SK-N-SH treated with all-trans-retinoic acid at 6 μM for 48 hours (cell line): ENCODE results near the gene PPM1G.
A peak's percentile ranks its signal among the peaks of the same experiment; 100 is the strongest.
"Not testable (repeated sequence)": the region's sequence is repeated elsewhere in the genome, so short reads cannot be mapped to it uniquely, and the experiment has no call there.

Experiments
- ATAC-seq: fragments of 200-7000 bp; cut with Tn5 transposase; 3 replicates; pipeline ENCODE4 v1.9.1; 2020; ENCODE audit warnings: mild to moderate bottlenecking, moderate library complexity
- ARNTL ChIP-seq: fragments of 450-650 bp; formaldehyde crosslinking; IDR thresholded peaks from 2 replicates; pipeline ENCODE4 v1.5.0; 2020; ENCODE audit warnings: low read depth, mild to moderate bottlenecking, moderate library complexity, borderline replicate concordance
- CREB5 ChIP-seq: fragments of 250-450 bp; sonication (Bioruptor Pico); IDR thresholded peaks from 2 replicates; pipeline ENCODE4 v1.5.1; 2020; ENCODE audit warnings: low read depth, mild to moderate bottlenecking, moderate library complexity
- CSDC2 ChIP-seq: fragments of 250-450 bp; sonication (Bioruptor Pico); IDR thresholded peaks from 2 replicates; pipeline ENCODE4 v1.5.0; 2020; ENCODE audit warnings: mild to moderate bottlenecking, moderate library complexity
- CSRNP3 ChIP-seq: fragments of 250-450 bp; sonication (Bioruptor Pico); IDR thresholded peaks from 2 replicates; pipeline ENCODE4 v1.5.1; 2021; ENCODE audit warnings: mild to moderate bottlenecking, moderate library complexity
- ESRRG ChIP-seq: fragments of 250-450 bp; sonication (Bioruptor Pico); IDR thresholded peaks from 2 replicates; pipeline ENCODE4 v1.6.1; 2021; ENCODE audit warnings: mild to moderate bottlenecking
- GLIS3 ChIP-seq: fragments of 250-450 bp; sonication (Bioruptor Pico); IDR thresholded peaks from 2 replicates; pipeline ENCODE4 v1.5.0; 2020; ENCODE audit warnings: mild to moderate bottlenecking, moderate library complexity
- PATZ1 ChIP-seq: fragments of 250-450 bp; sonication (Bioruptor Pico); IDR thresholded peaks from 2 replicates; pipeline ENCODE4 v1.8.0; 2020; ENCODE audit warnings: mild to moderate bottlenecking, moderate library complexity, borderline replicate concordance
- POU6F1 ChIP-seq: fragments of 250-450 bp; sonication (Bioruptor Pico); IDR thresholded peaks from 2 replicates; pipeline ENCODE4 v1.8.0; 2021; ENCODE audit warnings: low read depth, mild to moderate bottlenecking, moderate library complexity, borderline replicate concordance
- PPARA ChIP-seq: fragments of 250-450 bp; sonication (Bioruptor Pico); IDR thresholded peaks from 2 replicates; pipeline ENCODE4 v1.5.0; 2020; ENCODE audit warnings: mild to moderate bottlenecking, borderline replicate concordance
- SNAI2 ChIP-seq: fragments of 250-450 bp; sonication (Bioruptor Pico); IDR thresholded peaks from 2 replicates; pipeline ENCODE4 v1.5.0; 2020; ENCODE audit warnings: mild to moderate bottlenecking, moderate library complexity
- TOX ChIP-seq: fragments of 250-450 bp; sonication (Bioruptor Pico); IDR thresholded peaks from 2 replicates; pipeline ENCODE4 v1.8.0; 2021; ENCODE audit warnings: mild to moderate bottlenecking, moderate library complexity, borderline replicate concordance
- TSHZ2 ChIP-seq: fragments of 250-450 bp; sonication (Bioruptor Pico); IDR thresholded peaks from 2 replicates; pipeline ENCODE4 v1.5.0; 2020; ENCODE audit warnings: mild to moderate bottlenecking, moderate library complexity
- ZC3H10 ChIP-seq: fragments of 250-450 bp; sonication (Bioruptor Pico); IDR thresholded peaks from 2 replicates; pipeline ENCODE4 v1.5.1; 2021; ENCODE audit warnings: mild to moderate bottlenecking, moderate library complexity
- ZNF70 ChIP-seq: fragments of 450-650 bp; formaldehyde crosslinking; IDR thresholded peaks from 2 replicates; pipeline ENCODE4 v1.5.0; 2020; ENCODE audit warnings: mild to moderate bottlenecking, moderate library complexity
- ZNF8 ChIP-seq: fragments of 450-650 bp; formaldehyde crosslinking; IDR thresholded peaks from 2 replicates; pipeline ENCODE4 v1.5.0; 2020; ENCODE audit warnings: mild to moderate bottlenecking, moderate library complexity

Gene PPM1G

GRCh38 chr2:27428213-27428977 lies 19.0 kb upstream of the PPM1G start, which contains the start of gene NRBP1:
Gene NRBP1 (plus strand): TSS chr2:27428631. CDS start chr2:27433274, 4,643 bp downstream.
- 0 out of 2 replicates have a peak, but pooled peaks have one; percentile 17 for TF ChIP-seq CREB5 (CRISPR knock-in tag)
- no peak for TF ChIP-seq SNAI2
- TF ChIP-seq PATZ1, result peak; percentile 98
- no peak for TF ChIP-seq ARNTL (CRISPR knock-in tag)
- TF ChIP-seq CSDC2, result 0 out of 2 replicates have a peak, but pooled peaks have one; percentile 10
- no peak for TF ChIP-seq TOX (CRISPR knock-in tag)
- TF ChIP-seq ZNF70, result no peak
- TF ChIP-seq ESRRG (CRISPR knock-in tag), result peak; percentile 62; the same call in 1 of the 2 replicates
- 0 out of 2 replicates have a peak, but pooled peaks have one; percentile 13 for TF ChIP-seq TSHZ2 (CRISPR knock-in tag)
- ATAC-seq, result peak; percentile 90

- no peak for ATAC-seq
- TF ChIP-seq POU6F1 (no peak), ZC3H10 (CRISPR knock-in tag) (no peak), PPARA (CRISPR knock-in tag) (no peak)
Measured at GRCh38 chr2:27427863-27428212, 18.4 kb upstream of the PPM1G start.

- not testable (repeated sequence) for ATAC-seq
Measured at GRCh38 chr2:27425039-27425438, 15.6 kb upstream of the PPM1G start.

GRCh38 chr2:27422958-27423357 lies 13.6 kb upstream of the PPM1G start:
- TF ChIP-seq CSDC2 (no peak), GLIS3 (no peak), ZC3H10 (CRISPR knock-in tag) (no peak), CSRNP3 (CRISPR knock-in tag) (no peak), ZNF8 (CRISPR knock-in tag) (no peak), POU6F1 (no peak)
- TF ChIP-seq, all 23 proteins: peak for 0
- no peak for ATAC-seq
